HepG2 (cell line): ENCODE data around the gene CNTN4.

Experiments used
- JUNB ChIP-seq: sonication (generic); formaldehyde crosslinking; IDR thresholded peaks from 2 replicates; pipeline ENCODE4 v1.8.0; 2022; ENCODE audit warnings: missing genetic modification reagents, mild to moderate bottlenecking, borderline replicate concordance
- RBAK ChIP-seq: sonication (generic); formaldehyde crosslinking; IDR thresholded peaks from 2 replicates; pipeline ENCODE4 v1.5.1; 2020; ENCODE audit warnings: mild to moderate bottlenecking, missing genetic modification reagents
- SP1 ChIP-seq, 2 experiments: fragments of 450-650 bp in 1 of 2; sonication (generic) in 1 of 2; formaldehyde crosslinking in 1 of 2; IDR thresholded peaks; 2 replicates each; pipeline versions ENCODE4 v1.4.0 to v1.6.1; 2016 to 2020; ENCODE audit warnings: missing genetic modification reagents in 1 of 2
- SRSF9 ChIP-seq: fragments of 200-400 bp; formaldehyde crosslinking; IDR thresholded peaks from 2 replicates; pipeline ENCODE4 v1.6.1; 2018; ENCODE audit warnings: borderline replicate concordance, mild to moderate bottlenecking, low read depth, low read length; ENCODE audit not compliant: insufficient read depth, poor library complexity, severe bottlenecking
- ZBTB20 ChIP-seq: sonication (generic); formaldehyde crosslinking; IDR thresholded peaks from 2 replicates; pipeline ENCODE4 v1.8.1; 2023; ENCODE audit warnings: missing genetic modification reagents, low read depth, mild to moderate bottlenecking, borderline replicate concordance
- ZNF430 ChIP-seq: sonication (generic); formaldehyde crosslinking; IDR thresholded peaks from 2 replicates; pipeline ENCODE4 v1.9.0; 2021; ENCODE audit warnings: mild to moderate bottlenecking, missing genetic modification reagents
- TF ChIP-seq, protein P1 (sequence below): sonication (generic); formaldehyde crosslinking; IDR thresholded peaks from 2 replicates; pipeline ENCODE4 v1.4.0; 2020; ENCODE audit warnings: missing genetic modification reagents
- TF ChIP-seq, protein P2 (sequence below): sonication (generic); formaldehyde crosslinking; IDR thresholded peaks from 2 replicates; pipeline ENCODE4 v1.4.0; 2020; ENCODE audit warnings: mild to moderate bottlenecking, low read depth, missing genetic modification reagents

GRCh38 chr3:2847062-2847841 is 748.6 kb downstream of the CNTN4 start:
- TF ChIP-seq JUNB: no peak
- TF ChIP-seq ZBTB20 (CRISPR knock-in tag): no peak
- no peak for TF ChIP-seq SRSF9
- TF ChIP-seq RBAK (CRISPR knock-in tag): no peak
- TF ChIP-seq, protein P1, sequence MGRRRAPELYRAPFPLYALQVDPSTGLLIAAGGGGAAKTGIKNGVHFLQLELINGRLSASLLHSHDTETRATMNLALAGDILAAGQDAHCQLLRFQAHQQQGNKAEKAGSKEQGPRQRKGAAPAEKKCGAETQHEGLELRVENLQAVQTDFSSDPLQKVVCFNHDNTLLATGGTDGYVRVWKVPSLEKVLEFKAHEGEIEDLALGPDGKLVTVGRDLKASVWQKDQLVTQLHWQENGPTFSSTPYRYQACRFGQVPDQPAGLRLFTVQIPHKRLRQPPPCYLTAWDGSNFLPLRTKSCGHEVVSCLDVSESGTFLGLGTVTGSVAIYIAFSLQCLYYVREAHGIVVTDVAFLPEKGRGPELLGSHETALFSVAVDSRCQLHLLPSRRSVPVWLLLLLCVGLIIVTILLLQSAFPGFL (CRISPR knock-in tag): no peak
- TF ChIP-seq SP1 (IDR thresholded peaks at IDR 0.05): no peak
- no peak for TF ChIP-seq SP1 (CRISPR knock-in tag; IDR thresholded peaks at IDR 0.05)
- no peak for TF ChIP-seq ZNF430 (CRISPR knock-in tag)
- TF ChIP-seq, protein P2, sequence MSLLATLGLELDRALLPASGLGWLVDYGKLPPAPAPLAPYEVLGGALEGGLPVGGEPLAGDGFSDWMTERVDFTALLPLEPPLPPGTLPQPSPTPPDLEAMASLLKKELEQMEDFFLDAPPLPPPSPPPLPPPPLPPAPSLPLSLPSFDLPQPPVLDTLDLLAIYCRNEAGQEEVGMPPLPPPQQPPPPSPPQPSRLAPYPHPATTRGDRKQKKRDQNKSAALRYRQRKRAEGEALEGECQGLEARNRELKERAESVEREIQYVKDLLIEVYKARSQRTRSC (CRISPR knock-in tag): no peak
